ENCODE measurements around the gene PHLDB3. TPM values are rescaled to one million over a fixed set of nuclear protein-coding genes. Genes with fewer than 3 reads are reported as not detected.

The PHLDB3 gene
- total RNA-seq, 1 donor from 2014 or later, result 15.8 TPM

GRCh38 chr19:43503501-43504425 lies 783 bp downstream of the PHLDB3 start:
- DNase-seq (ENCODE audit: low read depth), result no peak
- H3K4me3 ChIP-seq (ENCODE audit: low read depth, low read length), result peak overlapping the region; percentile 90
- TF ChIP-seq CTCF (conservative IDR thresholded peaks at IDR 0.05; ENCODE audit: low read depth, low read length), result no peak

- no peak for DNase-seq (ENCODE audit: low read depth)
- no peak for TF ChIP-seq CTCF (conservative IDR thresholded peaks at IDR 0.05; ENCODE audit: low read depth, low read length)
- H3K4me3 ChIP-seq (ENCODE audit: low read depth, low read length), result no peak overlapping the region
Observed at GRCh38 chr19:43502419-43502976, 2.0 kb downstream of the PHLDB3 start.

GRCh38 chr19:43501661-43502418 lies 2.7 kb downstream of the PHLDB3 start:
- TF ChIP-seq CTCF (conservative IDR thresholded peaks at IDR 0.05; ENCODE audit: low read depth, low read length), result no peak
- DNase-seq (ENCODE audit: low read depth), result no peak
- no peak overlapping the region for H3K4me3 ChIP-seq (ENCODE audit: low read depth, low read length)

- TF ChIP-seq CTCF (conservative IDR thresholded peaks at IDR 0.05; ENCODE audit: low read depth, low read length), result no peak
- no peak overlapping the region for H3K4me3 ChIP-seq (ENCODE audit: low read depth, low read length)
- no peak for DNase-seq (ENCODE audit: low read depth)
Observed at GRCh38 chr19:43499042-43499441, 5.5 kb downstream of the PHLDB3 start.

GRCh38 chr19:43498233-43498842 lies 6.2 kb downstream of the PHLDB3 start:
- no peak for DNase-seq (ENCODE audit: low read depth)
- TF ChIP-seq CTCF (conservative IDR thresholded peaks at IDR 0.05; ENCODE audit: low read depth, low read length), result no peak
- no peak overlapping the region for H3K4me3 ChIP-seq (ENCODE audit: low read depth, low read length)

GRCh38 chr19:43496960-43497359 lies 7.6 kb downstream of the PHLDB3 start:
- no peak overlapping the region for H3K4me3 ChIP-seq (ENCODE audit: low read depth, low read length)
- DNase-seq (ENCODE audit: low read depth), result no peak
- no peak for TF ChIP-seq CTCF (conservative IDR thresholded peaks at IDR 0.05; ENCODE audit: low read depth, low read length)
